AG10803 (cell line): ENCODE results near the gene METTL25.

Experiments used
- DNase-seq: peaks from one replicate; pipeline ENCODE4 v3.0.0; 2010; ENCODE audit warnings: low read depth
- H3K4me3 ChIP-seq: 2 replicates; pipeline ENCODE4 v1.5.1; 2011; ENCODE audit warnings: mild to moderate bottlenecking, low read length, control low read depth
- TF ChIP-seq, protein P1 (sequence below): conservative IDR thresholded peaks from 2 replicates; pipeline ENCODE4 v1.5.1; 2011; ENCODE audit warnings: mild to moderate bottlenecking, low read length, control low read depth, inconsistent platforms

The METTL25 gene

DNA sequence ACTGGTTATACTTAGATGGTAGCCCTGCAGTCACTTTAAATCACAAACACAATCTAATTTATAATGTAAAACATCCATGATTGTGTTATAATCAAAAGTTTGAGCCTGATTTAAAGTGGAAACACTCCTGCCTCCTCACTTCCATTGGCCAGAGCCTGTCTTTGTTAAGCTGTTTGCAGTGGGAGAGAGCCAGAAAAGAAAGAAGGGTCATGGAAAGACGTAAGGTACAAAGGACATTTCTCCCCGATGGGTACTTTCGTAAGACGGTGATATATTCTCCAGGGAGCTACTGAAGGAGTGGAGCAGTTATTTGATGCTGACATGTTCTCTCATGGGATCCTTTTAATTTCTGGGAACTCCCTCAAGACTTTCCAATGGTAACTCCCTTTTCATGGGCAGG, 164.0 kb downstream of the METTL25 start:
- TF ChIP-seq, protein P1, sequence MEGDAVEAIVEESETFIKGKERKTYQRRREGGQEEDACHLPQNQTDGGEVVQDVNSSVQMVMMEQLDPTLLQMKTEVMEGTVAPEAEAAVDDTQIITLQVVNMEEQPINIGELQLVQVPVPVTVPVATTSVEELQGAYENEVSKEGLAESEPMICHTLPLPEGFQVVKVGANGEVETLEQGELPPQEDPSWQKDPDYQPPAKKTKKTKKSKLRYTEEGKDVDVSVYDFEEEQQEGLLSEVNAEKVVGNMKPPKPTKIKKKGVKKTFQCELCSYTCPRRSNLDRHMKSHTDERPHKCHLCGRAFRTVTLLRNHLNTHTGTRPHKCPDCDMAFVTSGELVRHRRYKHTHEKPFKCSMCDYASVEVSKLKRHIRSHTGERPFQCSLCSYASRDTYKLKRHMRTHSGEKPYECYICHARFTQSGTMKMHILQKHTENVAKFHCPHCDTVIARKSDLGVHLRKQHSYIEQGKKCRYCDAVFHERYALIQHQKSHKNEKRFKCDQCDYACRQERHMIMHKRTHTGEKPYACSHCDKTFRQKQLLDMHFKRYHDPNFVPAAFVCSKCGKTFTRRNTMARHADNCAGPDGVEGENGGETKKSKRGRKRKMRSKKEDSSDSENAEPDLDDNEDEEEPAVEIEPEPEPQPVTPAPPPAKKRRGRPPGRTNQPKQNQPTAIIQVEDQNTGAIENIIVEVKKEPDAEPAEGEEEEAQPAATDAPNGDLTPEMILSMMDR: no peak
- no peak for DNase-seq
- no peak overlapping the region for H3K4me3 ChIP-seq

DNA sequence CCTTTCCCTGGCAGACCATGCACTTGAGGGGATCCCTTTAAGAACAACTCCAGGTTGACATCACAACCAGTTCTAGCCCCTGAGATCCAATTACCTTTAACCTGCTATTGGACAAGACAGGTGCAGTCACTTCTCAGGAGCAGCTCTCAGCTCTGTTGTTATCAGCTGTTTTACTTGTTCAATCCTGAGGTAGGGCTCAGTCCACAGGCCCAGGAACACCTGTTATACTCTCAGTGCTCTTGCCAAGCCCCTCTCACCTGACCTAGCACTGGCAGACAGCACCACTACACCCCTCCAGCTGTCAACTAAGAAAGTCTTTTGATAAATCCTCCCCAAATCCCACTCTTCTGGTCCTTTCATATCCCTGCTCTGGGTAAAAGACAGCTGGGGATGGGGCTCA, 164.4 kb downstream of the METTL25 start:
- no peak overlapping the region for H3K4me3 ChIP-seq
- TF ChIP-seq, protein P1: no peak
- DNase-seq: no peak

DNA sequence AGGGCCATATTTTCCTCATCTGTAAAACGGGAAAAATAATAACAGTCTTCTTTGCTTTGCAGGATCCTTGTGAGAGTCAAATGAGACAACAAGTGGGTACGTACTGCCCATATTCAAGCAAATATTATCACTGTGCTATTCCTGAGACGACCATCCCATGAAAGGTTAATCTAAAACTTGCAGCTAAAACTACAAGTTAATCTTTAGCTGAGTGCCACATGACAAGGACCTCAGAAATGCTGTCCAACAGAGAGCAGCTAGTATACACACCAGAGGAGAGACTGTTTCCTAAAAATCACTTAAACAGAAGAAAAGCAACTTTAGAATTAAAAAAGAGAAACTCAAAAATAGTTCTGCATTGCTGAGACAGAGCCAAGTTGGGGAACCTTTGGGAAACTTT, 165.7 kb downstream of the METTL25 start:
- DNase-seq: no peak
- TF ChIP-seq, protein P1: no peak
- no peak overlapping the region for H3K4me3 ChIP-seq

DNA sequence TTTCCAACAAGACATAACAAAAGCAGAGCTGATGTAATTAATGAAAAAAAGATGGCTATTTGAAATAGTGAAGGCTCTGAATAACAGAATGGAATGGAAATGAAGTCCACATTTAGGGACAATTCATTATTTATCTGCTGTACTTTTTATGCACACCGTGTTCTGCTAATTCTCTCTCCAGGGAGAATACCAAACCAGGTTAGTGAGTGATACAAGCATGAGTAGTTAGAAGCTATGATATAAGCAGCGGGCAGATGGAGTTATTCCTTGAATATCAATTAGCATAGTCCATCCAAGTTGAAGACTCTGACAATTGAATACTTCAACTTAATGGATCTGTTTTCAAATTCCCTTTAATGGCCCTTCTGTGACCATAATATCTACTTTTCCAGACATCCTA, 166.3 kb downstream of the METTL25 start:
- no peak overlapping the region for H3K4me3 ChIP-seq
- TF ChIP-seq, protein P1: no peak
- peak; percentile 3 for DNase-seq

DNA sequence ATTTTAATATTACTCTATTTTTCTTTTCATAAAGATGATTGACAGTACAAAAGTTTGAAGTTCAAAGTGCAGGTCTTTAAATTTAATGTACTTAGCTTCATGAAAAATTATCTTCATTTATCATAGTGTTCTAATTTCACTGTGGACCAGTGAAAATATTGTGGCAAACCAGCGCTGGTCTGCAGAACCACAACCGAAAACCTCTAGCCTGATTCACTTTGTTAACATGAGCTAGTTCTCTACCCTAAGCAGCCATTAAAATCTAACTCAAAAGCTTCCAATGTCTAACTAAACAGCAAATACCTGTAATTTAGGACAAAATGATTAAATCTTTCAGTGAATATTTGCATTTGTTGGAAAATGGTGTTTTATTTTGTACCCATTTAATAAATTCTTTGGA, 167.3 kb downstream of the METTL25 start:
- TF ChIP-seq, protein P1: no peak
- no peak overlapping the region for H3K4me3 ChIP-seq
- DNase-seq: no peak

DNA sequence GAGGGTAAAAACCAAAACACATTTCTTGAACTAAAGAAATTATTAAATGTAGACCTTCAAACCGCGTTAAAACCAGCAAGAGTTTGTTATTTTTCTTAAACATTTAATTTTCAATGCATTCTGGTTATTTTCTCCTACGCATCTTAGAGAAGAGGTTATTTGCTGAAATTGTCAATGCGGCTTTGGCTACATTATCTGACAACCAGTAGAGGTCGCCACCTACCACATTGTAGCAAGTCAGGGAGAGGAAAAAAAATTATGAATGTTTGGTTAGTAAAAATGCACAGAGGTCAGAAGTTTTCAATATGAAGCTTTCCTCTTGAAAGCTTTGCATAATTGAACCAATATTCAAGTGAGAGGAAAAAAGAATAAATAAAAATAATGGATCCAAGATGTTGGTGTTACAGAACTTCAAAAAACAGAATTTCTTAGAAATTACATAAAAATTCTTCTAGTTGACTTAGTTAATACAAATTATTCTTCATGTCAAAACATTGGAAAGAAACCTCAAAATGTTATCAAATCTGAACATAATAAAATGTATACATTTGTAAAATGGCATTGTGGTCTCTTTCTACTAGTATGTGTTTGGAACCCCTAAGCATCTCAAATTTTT, 168.9 kb downstream of the METTL25 start:
- H3K4me3 ChIP-seq: no peak overlapping the region
- peak; percentile 71 for DNase-seq
- TF ChIP-seq, protein P1: peak; percentile 99
